Fibroblast of the aortic adventitia (primary cell): ENCODE data around the gene MAST3. TPM values are rescaled to one million over a fixed set of nuclear protein-coding genes. Genes with fewer than 3 reads are reported as not detected.
"Not testable (repeated sequence)": the region's sequence is repeated elsewhere in the genome, so short reads cannot be mapped to it uniquely, and the experiment has no call there.

ENCODE experiments used
- DNase-seq: peaks from one replicate; pipeline ENCODE4 v3.0.0-alpha.2; 2010; ENCODE audit warnings: low read depth
- H3K4me3 ChIP-seq: 2 replicates; pipeline ENCODE4 v1.5.1; 2011; ENCODE audit warnings: low read depth, mild to moderate bottlenecking, control low read depth, low read length, moderate library complexity
- total RNA-seq: library from RNA; depleted of rRNA; stranded (reverse); fragments of >200 nt; gene quantifications from 2 replicates; pipeline ENCODE4 v1.2.3, GENCODE V29; 2012; ENCODE audit warnings: low replicate concordance
- TF ChIP-seq, protein P1 (sequence below): IDR thresholded peaks from 2 replicates; pipeline ENCODE4 v1.5.1; 2011; ENCODE audit warnings: mild to moderate bottlenecking, low read length, control low read depth, inconsistent platforms; ENCODE audit not compliant: insufficient read depth

Gene MAST3
- total RNA-seq, 1 donor = 3.1 TPM

DNA sequence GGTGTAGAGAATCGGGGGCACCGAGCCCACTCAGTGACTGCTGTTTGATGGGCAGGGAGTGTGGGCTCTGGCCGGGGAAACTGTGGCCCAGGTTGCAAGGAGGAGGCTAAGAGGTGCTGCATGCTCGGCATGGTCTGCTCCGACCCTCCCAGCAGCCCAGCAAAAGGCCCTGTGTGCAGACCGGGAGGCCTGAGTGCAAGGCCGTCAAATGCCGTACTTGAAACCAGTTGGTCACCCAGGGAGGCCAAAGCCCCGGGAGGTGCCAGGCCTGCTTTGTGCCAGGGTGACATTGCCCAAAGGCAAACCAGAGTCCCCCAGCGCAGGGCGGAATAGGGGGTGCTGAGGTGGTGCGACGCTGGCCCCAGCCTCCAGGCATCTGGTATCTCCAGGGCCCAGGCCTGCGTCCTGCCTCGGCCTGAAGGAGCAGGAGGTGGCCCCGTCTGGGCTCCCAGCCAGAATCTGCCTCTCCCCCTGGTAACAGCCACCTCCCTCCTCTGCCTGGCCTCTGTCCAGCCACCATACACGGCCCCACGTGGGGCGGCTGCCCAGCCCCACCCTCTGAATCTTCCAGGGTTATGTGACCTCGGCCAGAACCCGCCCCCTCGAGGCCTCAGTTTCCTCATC, 59.4 kb downstream of the MAST3 start:
- DNase-seq = peak; percentile 87
- TF ChIP-seq, protein P1, sequence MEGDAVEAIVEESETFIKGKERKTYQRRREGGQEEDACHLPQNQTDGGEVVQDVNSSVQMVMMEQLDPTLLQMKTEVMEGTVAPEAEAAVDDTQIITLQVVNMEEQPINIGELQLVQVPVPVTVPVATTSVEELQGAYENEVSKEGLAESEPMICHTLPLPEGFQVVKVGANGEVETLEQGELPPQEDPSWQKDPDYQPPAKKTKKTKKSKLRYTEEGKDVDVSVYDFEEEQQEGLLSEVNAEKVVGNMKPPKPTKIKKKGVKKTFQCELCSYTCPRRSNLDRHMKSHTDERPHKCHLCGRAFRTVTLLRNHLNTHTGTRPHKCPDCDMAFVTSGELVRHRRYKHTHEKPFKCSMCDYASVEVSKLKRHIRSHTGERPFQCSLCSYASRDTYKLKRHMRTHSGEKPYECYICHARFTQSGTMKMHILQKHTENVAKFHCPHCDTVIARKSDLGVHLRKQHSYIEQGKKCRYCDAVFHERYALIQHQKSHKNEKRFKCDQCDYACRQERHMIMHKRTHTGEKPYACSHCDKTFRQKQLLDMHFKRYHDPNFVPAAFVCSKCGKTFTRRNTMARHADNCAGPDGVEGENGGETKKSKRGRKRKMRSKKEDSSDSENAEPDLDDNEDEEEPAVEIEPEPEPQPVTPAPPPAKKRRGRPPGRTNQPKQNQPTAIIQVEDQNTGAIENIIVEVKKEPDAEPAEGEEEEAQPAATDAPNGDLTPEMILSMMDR = no peak
- no peak overlapping the region for H3K4me3 ChIP-seq

DNA sequence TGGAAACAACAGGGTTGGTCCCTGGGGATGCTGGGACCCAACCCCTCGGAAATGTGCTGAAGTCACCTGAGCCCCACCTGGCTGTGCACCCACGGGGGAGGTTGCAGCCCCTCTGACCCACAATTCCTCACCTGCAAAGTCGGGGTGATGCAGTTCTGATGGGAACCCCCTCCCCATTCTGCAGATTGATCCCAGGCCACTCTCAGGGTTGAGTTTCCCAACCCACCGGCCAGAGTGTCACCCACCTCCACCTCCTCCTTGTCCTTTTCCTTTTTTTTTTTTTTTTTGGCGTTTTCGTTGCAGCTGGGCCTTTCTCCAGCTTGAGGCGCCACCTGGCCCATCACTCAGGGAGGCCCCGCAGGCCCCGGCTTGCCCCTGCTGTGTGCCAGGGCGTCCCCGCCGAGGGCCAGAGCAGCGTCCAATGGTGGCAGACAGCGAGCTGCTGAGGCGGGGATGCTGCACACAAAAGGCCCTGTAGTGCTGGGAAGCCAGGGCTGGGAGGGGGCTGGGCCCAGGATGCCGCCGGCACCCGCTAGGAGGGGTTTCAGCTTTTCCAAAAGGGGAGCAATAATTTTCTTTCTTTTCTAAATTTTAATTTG, 60.0 kb downstream of the MAST3 start:
- no peak overlapping the region for H3K4me3 ChIP-seq
- no peak for DNase-seq
- TF ChIP-seq, protein P1 = no peak

DNA sequence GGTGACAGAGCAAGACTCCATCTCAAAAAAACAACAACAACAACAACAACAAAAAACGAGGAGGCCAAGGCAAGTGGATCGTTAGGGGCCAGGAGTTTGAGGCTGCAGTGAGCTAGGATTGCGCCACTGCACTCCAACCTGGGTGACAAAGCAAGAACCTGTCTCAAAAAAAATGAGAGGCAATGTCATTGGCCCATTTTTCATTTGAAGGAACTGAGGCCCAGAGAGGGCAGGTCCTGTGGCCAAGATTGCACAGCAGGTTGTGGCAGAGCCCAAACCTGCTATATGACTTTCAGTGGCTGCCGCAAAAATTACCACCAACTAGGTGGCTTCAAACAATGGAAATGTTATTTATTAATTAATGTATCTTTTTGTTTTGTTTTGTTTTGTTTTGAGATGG, 60.9 kb downstream of the MAST3 start:
- TF ChIP-seq, protein P1 = no peak
- DNase-seq = no peak
- no peak overlapping the region for H3K4me3 ChIP-seq

DNA sequence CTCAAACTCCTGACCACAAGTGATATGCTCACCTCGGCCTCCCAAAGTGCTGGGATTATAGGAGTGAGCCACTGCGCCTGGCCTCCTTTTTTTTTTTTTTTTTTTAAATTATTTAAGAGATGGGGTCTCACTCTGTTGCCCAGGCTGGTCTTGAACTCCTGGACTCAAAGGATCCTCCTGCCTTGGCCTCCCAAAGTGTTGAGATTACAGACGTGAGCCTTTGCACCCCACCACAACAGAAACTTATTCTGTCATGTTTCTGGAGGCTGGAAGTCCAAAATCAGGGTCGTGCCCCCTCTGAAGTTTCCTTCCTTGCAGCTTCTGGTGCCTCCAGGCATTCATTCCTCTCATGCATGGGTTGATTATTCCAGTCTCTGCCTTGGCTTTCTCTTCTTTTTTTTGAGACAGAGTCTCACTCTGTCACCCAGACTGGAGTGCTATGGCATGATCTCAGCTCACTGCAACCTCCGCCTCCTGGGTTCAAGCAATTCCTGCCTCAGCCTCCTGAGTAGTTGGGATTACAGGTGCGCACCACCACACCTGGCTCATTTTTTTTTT, 61.6 kb downstream of the MAST3 start:
- DNase-seq, H3K4me3 ChIP-seq: not testable (repeated sequence)

DNA sequence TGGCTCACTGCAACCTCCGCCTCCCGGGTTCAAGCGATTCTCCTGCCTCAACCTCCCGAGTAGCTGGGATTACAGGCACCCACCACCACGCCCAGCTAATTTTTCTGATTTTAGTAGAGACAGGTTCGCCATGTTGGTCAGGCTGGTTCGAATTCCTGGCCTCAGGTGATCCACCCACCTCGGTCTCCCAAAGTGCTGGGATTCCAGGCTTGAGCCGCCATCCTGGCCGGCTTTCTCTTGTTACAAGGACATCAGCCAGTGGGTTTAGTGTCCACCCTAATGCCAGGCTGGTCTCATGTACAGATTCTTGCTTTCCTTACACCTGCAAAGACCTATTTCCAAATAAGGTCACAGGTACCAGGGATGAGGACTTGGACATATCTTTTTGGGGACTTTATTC, 62.2 kb downstream of the MAST3 start:
- no peak overlapping the region for H3K4me3 ChIP-seq
- TF ChIP-seq, protein P1 = no peak
- DNase-seq = no peak

DNA sequence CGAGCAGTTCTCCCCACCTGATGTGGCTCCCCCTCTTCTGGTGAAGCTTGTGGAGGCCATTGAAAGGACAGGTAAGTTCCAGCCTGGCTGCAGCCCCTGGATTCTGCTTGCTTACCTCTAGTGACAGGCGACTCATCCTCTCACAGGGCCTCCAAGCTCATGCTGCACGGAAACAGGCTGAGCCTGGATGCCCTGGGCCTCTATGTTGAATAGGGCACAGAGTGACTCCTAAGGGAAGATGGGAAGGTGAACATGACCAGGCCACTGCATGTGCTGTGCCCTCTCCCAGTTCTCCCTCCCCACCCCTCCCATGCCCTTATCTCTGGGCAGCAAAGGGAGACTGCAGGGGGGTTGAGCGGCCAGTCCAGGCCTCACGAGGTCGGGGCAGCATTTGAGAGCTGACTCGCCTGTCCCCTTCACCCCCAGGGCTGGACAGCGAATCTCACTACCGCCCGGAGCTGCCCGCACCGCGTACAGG, 63.0 kb downstream of the MAST3 start:
- DNase-seq = no peak
- TF ChIP-seq, protein P1 = no peak
- H3K4me3 ChIP-seq = no peak overlapping the region

DNA sequence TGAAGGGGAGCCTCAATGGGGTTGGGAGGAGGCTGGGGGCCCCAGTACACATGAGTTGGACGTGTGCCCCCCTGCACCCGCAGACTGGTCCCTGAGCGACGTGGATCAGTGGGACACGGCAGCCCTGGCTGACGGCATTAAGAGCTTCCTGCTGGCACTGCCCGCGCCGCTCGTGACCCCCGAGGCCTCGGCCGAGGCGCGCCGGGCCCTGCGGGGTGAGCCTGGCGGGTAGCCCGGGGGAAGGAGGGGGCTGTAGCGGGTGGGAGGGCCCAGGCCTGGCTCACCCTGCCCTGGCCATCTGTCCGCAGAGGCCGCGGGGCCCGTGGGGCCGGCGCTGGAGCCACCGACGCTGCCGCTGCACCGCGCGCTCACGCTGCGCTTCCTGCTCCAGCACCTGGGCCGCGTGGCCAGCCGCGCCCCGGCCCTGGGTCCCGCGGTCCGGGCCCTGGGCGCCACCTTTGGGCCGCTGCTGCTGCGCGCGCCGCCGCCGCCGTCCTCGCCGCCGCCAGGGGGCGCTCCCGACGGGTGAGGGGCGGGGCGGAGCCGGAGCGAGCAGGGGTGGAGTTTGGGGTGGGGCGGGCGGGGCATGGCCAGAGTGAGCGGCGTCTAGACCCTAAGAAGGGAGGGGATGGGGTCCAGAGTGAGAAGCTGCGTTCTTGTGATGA, 63.5 kb downstream of the MAST3 start:
- peak overlapping the region; percentile 49 for H3K4me3 ChIP-seq
- TF ChIP-seq, protein P1 = peak; percentile 49
- peak; percentile 43 for DNase-seq
